ENCODE data around the gene TIPARP.
A peak's percentile ranks its signal among the peaks of the same experiment; 100 is the strongest.

Gene TIPARP

GRCh38 chr3:156642750-156643728, 31.4 kb upstream of the TIPARP start:
- H3K79me2 ChIP-seq (ENCODE audit: control insufficient read depth, insufficient read depth, low read length): no peaks in the 10 kb centered on the region
- no peak overlapping the region for H2BK5ac ChIP-seq (ENCODE audit: low read length)
- no peak overlapping the region for H3K23ac ChIP-seq (ENCODE audit: low read length)
- DNase-seq: no peak
- no peaks in the 10 kb centered on the region for H3K79me1 ChIP-seq (ENCODE audit: low read length)
- no peak overlapping the region for H3K18ac ChIP-seq (ENCODE audit: low read length)
- H4K8ac ChIP-seq (ENCODE audit: low read depth, low read length): no peak overlapping the region
- no peak overlapping the region for H3K4ac ChIP-seq (ENCODE audit: low read depth, low read length)
- H3K27ac ChIP-seq (ENCODE audit: low read depth, low read length): no peak overlapping the region
- no peak overlapping the region for H4K5ac ChIP-seq (ENCODE audit: low read length)
- no peak overlapping the region for H3K56ac ChIP-seq (ENCODE audit: low read length)
- no peak overlapping the region for H2BK15ac ChIP-seq (replicated peaks; ENCODE audit: low read depth)
- H3K27me3 ChIP-seq (ENCODE audit: insufficient read depth, low read length, poor library complexity): no peaks in the 10 kb centered on the region
- H3K9ac ChIP-seq (ENCODE audit: low read length): no peak overlapping the region
- H3K4me2 ChIP-seq (ENCODE audit: low read length): no peak overlapping the region
- no CpG with 5 or more reads among the region's 8 CpGs for WGBS (ENCODE audit: extremely low coverage, insufficient coverage, low lambda C conversion rate)
- no peaks in the 10 kb centered on the region for H3K36me3 ChIP-seq (ENCODE audit: control insufficient read depth, insufficient read depth, low read length)
- no peak overlapping the region for H2AK5ac ChIP-seq (ENCODE audit: low read length)
- no peaks in the 10 kb centered on the region for H3K4me1 ChIP-seq (ENCODE audit: control insufficient read depth, low read depth, low read length)
- no peak overlapping the region for H3K4me3 ChIP-seq (ENCODE audit: low read length)
- H2BK120ac ChIP-seq (ENCODE audit: low read depth, low read length): no peak overlapping the region

- Histone ChIP-seq H3K23ac (ENCODE audit: low read length) (no peak overlapping the region), H2BK15ac (replicated peaks; ENCODE audit: low read depth) (no peak overlapping the region), H3K4me2 (ENCODE audit: low read length) (no peak overlapping the region), H3K27me3 (ENCODE audit: insufficient read depth, low read length, poor library complexity) (no peaks in the 10 kb centered on the region), H2BK120ac (ENCODE audit: low read depth, low read length) (no peak overlapping the region), H4K5ac (ENCODE audit: low read length) (no peak overlapping the region), H3K18ac (ENCODE audit: low read length) (no peak overlapping the region), H3K4me1 (ENCODE audit: control insufficient read depth, low read depth, low read length) (no peaks in the 10 kb centered on the region), H3K27ac (ENCODE audit: low read depth, low read length) (no peak overlapping the region), H3K9ac (ENCODE audit: low read length) (peak overlapping the region; percentile 12), H3K79me2 (ENCODE audit: control insufficient read depth, insufficient read depth, low read length) (no peaks in the 10 kb centered on the region), H3K79me1 (ENCODE audit: low read length) (no peaks in the 10 kb centered on the region), H3K4me3 (ENCODE audit: low read length) (no peak overlapping the region), H2AK5ac (ENCODE audit: low read length) (no peak overlapping the region), H2BK5ac (ENCODE audit: low read length) (no peak overlapping the region), H4K8ac (ENCODE audit: low read depth, low read length) (no peak overlapping the region), H3K4ac (ENCODE audit: low read depth, low read length) (no peak overlapping the region), H3K56ac (ENCODE audit: low read length) (no peak overlapping the region), H3K36me3 (ENCODE audit: control insufficient read depth, insufficient read depth, low read length) (no peaks in the 10 kb centered on the region)
- WGBS (ENCODE audit: extremely low coverage, insufficient coverage, low lambda C conversion rate): no CpG with 5 or more reads among the region's 6 CpGs
- no peak for DNase-seq
Measured at GRCh38 chr3:156643729-156644389, 30.5 kb upstream of the TIPARP start.

GRCh38 chr3:156644958-156645357, 29.4 kb upstream of the TIPARP start:
- H3K23ac ChIP-seq (ENCODE audit: low read length): no peak overlapping the region
- H3K4ac ChIP-seq (ENCODE audit: low read depth, low read length): no peak overlapping the region
- H4K8ac ChIP-seq (ENCODE audit: low read depth, low read length): no peak overlapping the region
- H4K5ac ChIP-seq (ENCODE audit: low read length): no peak overlapping the region
- no peak overlapping the region for H2BK5ac ChIP-seq (ENCODE audit: low read length)
- H3K4me3 ChIP-seq (ENCODE audit: low read length): no peak overlapping the region
- no peak overlapping the region for H3K4me2 ChIP-seq (ENCODE audit: low read length)
- no peak overlapping the region for H2BK15ac ChIP-seq (replicated peaks; ENCODE audit: low read depth)
- DNase-seq: no peak
- H3K36me3 ChIP-seq (ENCODE audit: control insufficient read depth, insufficient read depth, low read length): no peaks in the 10 kb centered on the region
- H3K27ac ChIP-seq (ENCODE audit: low read depth, low read length): no peak overlapping the region
- no peak overlapping the region for H3K56ac ChIP-seq (ENCODE audit: low read length)
- H2BK120ac ChIP-seq (ENCODE audit: low read depth, low read length): no peak overlapping the region
- H3K9ac ChIP-seq (ENCODE audit: low read length): no peak overlapping the region
- H3K79me2 ChIP-seq (ENCODE audit: control insufficient read depth, insufficient read depth, low read length): no peaks in the 10 kb centered on the region
- H3K4me1 ChIP-seq (ENCODE audit: control insufficient read depth, low read depth, low read length): no peaks in the 10 kb centered on the region
- H3K27me3 ChIP-seq (ENCODE audit: insufficient read depth, low read length, poor library complexity): no peaks in the 10 kb centered on the region
- no peak overlapping the region for H2AK5ac ChIP-seq (ENCODE audit: low read length)
- H3K18ac ChIP-seq (ENCODE audit: low read length): no peak overlapping the region
- no peaks in the 10 kb centered on the region for H3K79me1 ChIP-seq (ENCODE audit: low read length)

GRCh38 chr3:156646958-156647357, 27.4 kb upstream of the TIPARP start:
- no peak overlapping the region for H2BK120ac ChIP-seq (ENCODE audit: low read depth, low read length)
- H3K79me1 ChIP-seq (ENCODE audit: low read length): no peaks in the 10 kb centered on the region
- H3K4ac ChIP-seq (ENCODE audit: low read depth, low read length): no peak overlapping the region
- no peak overlapping the region for H3K56ac ChIP-seq (ENCODE audit: low read length)
- no peak overlapping the region for H2BK15ac ChIP-seq (replicated peaks; ENCODE audit: low read depth)
- H3K4me1 ChIP-seq (ENCODE audit: control insufficient read depth, low read depth, low read length): no peaks in the 10 kb centered on the region
- no peak overlapping the region for H3K23ac ChIP-seq (ENCODE audit: low read length)
- H3K79me2 ChIP-seq (ENCODE audit: control insufficient read depth, insufficient read depth, low read length): no peaks in the 10 kb centered on the region
- H3K9ac ChIP-seq (ENCODE audit: low read length): no peak overlapping the region
- no peaks in the 10 kb centered on the region for H3K27me3 ChIP-seq (ENCODE audit: insufficient read depth, low read length, poor library complexity)
- H4K5ac ChIP-seq (ENCODE audit: low read length): no peak overlapping the region
- no peaks in the 10 kb centered on the region for H3K36me3 ChIP-seq (ENCODE audit: control insufficient read depth, insufficient read depth, low read length)
- H2AK5ac ChIP-seq (ENCODE audit: low read length): no peak overlapping the region
- no peak overlapping the region for H2BK5ac ChIP-seq (ENCODE audit: low read length)
- no peak overlapping the region for H3K27ac ChIP-seq (ENCODE audit: low read depth, low read length)
- H3K18ac ChIP-seq (ENCODE audit: low read length): no peak overlapping the region
- H4K8ac ChIP-seq (ENCODE audit: low read depth, low read length): no peak overlapping the region
- no peak overlapping the region for H3K4me3 ChIP-seq (ENCODE audit: low read length)
- no peak overlapping the region for H3K4me2 ChIP-seq (ENCODE audit: low read length)
- no peak for DNase-seq

- H2BK15ac ChIP-seq (replicated peaks; ENCODE audit: low read depth): no peak overlapping the region
- H2BK120ac ChIP-seq (ENCODE audit: low read depth, low read length): no peak overlapping the region
- no CpG with 5 or more reads among the region's 3 CpGs for WGBS (ENCODE audit: extremely low coverage, insufficient coverage, low lambda C conversion rate)
- H3K56ac ChIP-seq (ENCODE audit: low read length): no peak overlapping the region
- no peak overlapping the region for H3K9ac ChIP-seq (ENCODE audit: low read length)
- no peak overlapping the region for H3K27ac ChIP-seq (ENCODE audit: low read depth, low read length)
- H4K8ac ChIP-seq (ENCODE audit: low read depth, low read length): no peak overlapping the region
- no peak overlapping the region for H3K18ac ChIP-seq (ENCODE audit: low read length)
- H3K79me1 ChIP-seq (ENCODE audit: low read length): no peaks in the 10 kb centered on the region
- H3K79me2 ChIP-seq (ENCODE audit: control insufficient read depth, insufficient read depth, low read length): no peaks in the 10 kb centered on the region
- no peak overlapping the region for H3K4ac ChIP-seq (ENCODE audit: low read depth, low read length)
- H3K23ac ChIP-seq (ENCODE audit: low read length): no peak overlapping the region
- H3K4me1 ChIP-seq (ENCODE audit: control insufficient read depth, low read depth, low read length): no peaks in the 10 kb centered on the region
- H2BK5ac ChIP-seq (ENCODE audit: low read length): no peak overlapping the region
- no peak for DNase-seq
- H3K27me3 ChIP-seq (ENCODE audit: insufficient read depth, low read length, poor library complexity): no peaks in the 10 kb centered on the region
- no peak overlapping the region for H2AK5ac ChIP-seq (ENCODE audit: low read length)
- H3K36me3 ChIP-seq (ENCODE audit: control insufficient read depth, insufficient read depth, low read length): no peaks in the 10 kb centered on the region
- H3K4me2 ChIP-seq (ENCODE audit: low read length): no peak overlapping the region
- no peak overlapping the region for H4K5ac ChIP-seq (ENCODE audit: low read length)
- no peak overlapping the region for H3K4me3 ChIP-seq (ENCODE audit: low read length)
Measured at GRCh38 chr3:156648086-156648485, 26.3 kb upstream of the TIPARP start.

Measured in mesendoderm (in vitro differentiated cells).